Panc1 (cell line): ENCODE measurements around the gene CXCL16. TPM values are rescaled to one million over a fixed set of nuclear protein-coding genes. Genes with fewer than 3 reads are reported as not detected.

ENCODE experiments used
- ATAC-seq: fragments of 200-7000 bp; cut with Tn5 transposase; 2 replicates; pipeline ENCODE4 v1.9.1; 2020; ENCODE audit warnings: mild to moderate bottlenecking, moderate library complexity
- BruUV-seq: library from RNA; stranded (reverse); fragments of 400-500 nt; replicated peaks from 2 replicates; lab custom pipeline; 2021; lab: Mats Ljungman, UMichigan
- CTCF ChIA-PET: fragments of 300-600 bp; sonication (Branson Sonifier 250); formaldehyde crosslinking; loops from one replicate; lab custom pipeline; 2022; ENCODE audit warnings: antibody characterized with exemption; lab: Charles Lee
- POLR2A ChIA-PET: fragments of 300-600 bp; sonication (Branson Sonifier 250); formaldehyde crosslinking; loops from one replicate; lab custom pipeline; 2022; ENCODE audit warnings: antibody characterized with exemption; lab: Charles Lee
- DNase-seq: peaks from one replicate; pipeline ENCODE4 v3.0.0-alpha.2; 2010; ENCODE audit warnings: low read depth, low spot score
- H3K27ac ChIP-seq: 2 replicates; pipeline ENCODE4 v1.5.1; 2011; ENCODE audit warnings: mild to moderate bottlenecking, low read length, inconsistent platforms
- H3K27me3 ChIP-seq: fragments of 200-500 bp; sonication (Bioruptor generic); 2 replicates; pipeline ENCODE4 v1.6.0; 2014; ENCODE audit warnings: low read length, inconsistent platforms; ENCODE audit not compliant: control insufficient read depth, insufficient read depth
- H3K36me3 ChIP-seq: fragments of 200-500 bp; sonication (Bioruptor generic); 2 replicates; pipeline ENCODE4 v1.5.1; 2014; ENCODE audit warnings: inconsistent platforms, mild to moderate bottlenecking, low read length, moderate library complexity; ENCODE audit not compliant: control insufficient read depth, insufficient read depth
- H3K4me1 ChIP-seq: 2 replicates; pipeline ENCODE4 v1.5.1; 2011; ENCODE audit warnings: inconsistent platforms, mild to moderate bottlenecking, low read length, moderate library complexity; ENCODE audit not compliant: control insufficient read depth, insufficient read depth
- H3K4me3 ChIP-seq, 2 experiments: 2 replicates each; pipeline ENCODE4 v1.5.1; 2011 to 2012; ENCODE audit warnings: low read depth in 2 of 2, low read length in 2 of 2, mild to moderate bottlenecking in 2 of 2, inconsistent platforms in 1 of 2, moderate library complexity in 1 of 2
- H3K9me3 ChIP-seq: fragments of 200-500 bp; sonication (Bioruptor generic); 2 replicates; pipeline ENCODE4 v1.5.1; 2014; ENCODE audit warnings: low read depth, mild to moderate bottlenecking, inconsistent platforms, low read length, moderate library complexity; ENCODE audit not compliant: control insufficient read depth, insufficient read depth
- CTCF ChIP-seq: fragments of 450-650 bp; IDR thresholded peaks from 2 replicates; pipeline ENCODE4 v1.5.1; 2017; ENCODE audit warnings: mild to moderate bottlenecking
- POLR2AphosphoS5 ChIP-seq: IDR thresholded peaks from 2 replicates; pipeline ENCODE4 v1.6.1; 2012; ENCODE audit warnings: mild to moderate bottlenecking, low read depth, low read length, moderate library complexity
- REST ChIP-seq, 2 experiments: IDR thresholded peaks; 2 replicates each; pipeline ENCODE4 v1.6.1; 2011 to 2012; ENCODE audit warnings: low read depth in 2 of 2, control low read depth in 1 of 2, low read length in 1 of 2, mild to moderate bottlenecking in 1 of 2, moderate library complexity in 1 of 2; ENCODE audit not compliant: insufficient read depth in 1 of 2
- SIN3A ChIP-seq: IDR thresholded peaks from 2 replicates; pipeline ENCODE4 v1.6.1; 2012; ENCODE audit warnings: low read depth, mild to moderate bottlenecking, low read length, moderate library complexity, borderline replicate concordance; ENCODE audit not compliant: insufficient read depth
- TCF7L2 ChIP-seq: IDR thresholded peaks from 2 replicates; pipeline ENCODE4 v1.6.1; 2011; ENCODE audit warnings: mild to moderate bottlenecking, low read depth, low read length, inconsistent platforms
- in situ Hi-C: cut with HindIII; loops from 2 replicates; pipeline ENCODE4 v1.10.0; 2016; ENCODE audit warnings: low sequenced_read_pairs, low pct_unique_long_range_greater_than_20kb
- intact Hi-C: fragments of 100-400 bp; cut with micrococcal nuclease; formaldehyde crosslinking; loops from one replicate; pipeline ENCODE4 v1.10.0; 2022; ENCODE audit not compliant: unreplicated experiment
- total RNA-seq: library from RNA; stranded (reverse); gene quantifications from one replicate; pipeline ENCODE4 v1.2.1, GENCODE V29; 2021; ENCODE audit not compliant: unreplicated experiment

Gene CXCL16
- total RNA-seq, 1 experiment from 2014 or later = 5.3 TPM

GRCh38 chr17:4693416-4693815, 46.3 kb downstream of the CXCL16 start:
- Histone ChIP-seq H3K27ac (no peak overlapping the region), H3K9me3 (no peaks in the 10 kb centered on the region), H3K36me3 (no peaks in the 10 kb centered on the region), H3K4me1 (no peaks in the 10 kb centered on the region), H3K4me3 (no peak overlapping the region), H3K27me3 (no peaks in the 10 kb centered on the region)
- CTCF ChIA-PET = no interaction called here
- TF ChIP-seq REST (IDR thresholded peaks at IDR 0.05; ENCODE audit: insufficient read depth in 1 of 2, low read depth in 2 of 2, low read length in 1 of 2) = no peak
- TF ChIP-seq SIN3A = no peak
- no peak for TF ChIP-seq POLR2AphosphoS5
- TF ChIP-seq CTCF = no peak
- TF ChIP-seq TCF7L2 = no peak
- POLR2A ChIA-PET = no interaction called here
- DNase-seq = no peak
- in situ Hi-C loops (no loop called here), intact Hi-C loops (no loop called here)
- no peak for ATAC-seq
- BruUV-seq = no TSS peak

- no TSS peak for BruUV-seq
- ChIA-PET CTCF (no interaction called here), POLR2A (no interaction called here)
- H3K4me1 ChIP-seq = no peaks in the 10 kb centered on the region
- no peaks in the 10 kb centered on the region for H3K9me3 ChIP-seq
- H3K36me3 ChIP-seq = no peaks in the 10 kb centered on the region; the same call in 1 of the 2 replicates
- intact Hi-C loops = no loop called here
- no peaks in the 10 kb centered on the region for H3K27me3 ChIP-seq
- TF ChIP-seq CTCF (no peak), SIN3A (no peak), TCF7L2 (no peak), REST (IDR thresholded peaks at IDR 0.05; ENCODE audit: insufficient read depth in 1 of 2, low read depth in 2 of 2, low read length in 1 of 2) (no peak), POLR2AphosphoS5 (no peak)
- in situ Hi-C loops = no loop called here
- H3K4me3 ChIP-seq = no peak overlapping the region
- H3K27ac ChIP-seq = no peak overlapping the region
- ATAC-seq (no peak), DNase-seq (no peak)
Observed at GRCh38 chr17:4691686-4692085, 48.0 kb downstream of the CXCL16 start.
